Transverse colon (tissue), 4 donors: ENCODE results near the gene SLC15A5. TPM values are rescaled to one million over a fixed set of nuclear protein-coding genes. Genes with fewer than 3 reads are reported as not detected.

Experiments used
- DNase-seq: peaks from one replicate; pipeline ENCODE4 v3.0.0-alpha.2; 2019
- H3K27ac ChIP-seq, 4 donors: fragments of 200-600 bp; sonication (generic); 2 replicates each; pipeline ENCODE4 v1.5.1; 2016 to 2018; ENCODE audit warnings: inconsistent platforms in 4 of 4
- H3K27me3 ChIP-seq: fragments of 200-600 bp; sonication (generic); 2 replicates; pipeline ENCODE4 v1.5.1; 2017; ENCODE audit warnings: inconsistent platforms
- H3K36me3 ChIP-seq, 4 donors: fragments of 200-600 bp; sonication (generic); 2 replicates each; pipeline ENCODE4 v1.5.1; 2017 to 2019; ENCODE audit warnings: inconsistent platforms in 4 of 4
- H3K4me1 ChIP-seq, 4 donors: fragments of 200-600 bp; sonication (generic); 2 replicates each; pipeline ENCODE4 v1.5.1; 2017 to 2020; ENCODE audit warnings: inconsistent platforms in 4 of 4
- H3K4me3 ChIP-seq, 4 donors: fragments of 200-600 bp; sonication (generic); 1 replicate in 1 of 4; 2 replicates in 3 of 4; pipeline versions ENCODE4 v1.5.1 to v1.6.1; 2017 to 2019; ENCODE audit warnings: inconsistent platforms in 4 of 4
- H3K9me3 ChIP-seq, 2 donors: fragments of 200-600 bp; sonication (generic); 2 replicates each; pipeline ENCODE4 v1.5.1; 2017 to 2019; ENCODE audit warnings: inconsistent platforms in 2 of 2
- CTCF ChIP-seq, 5 experiments: fragments of 200-600 bp in 3 of 5; fragments of 450-650 bp in 2 of 5; sonication (generic) in 3 of 5; IDR thresholded peaks; 1 replicate in 2 of 5; 2 replicates in 3 of 5; pipeline ENCODE4 v1.5.1; 2016 to 2017; ENCODE audit warnings: antibody characterized with exemption in 5 of 5, inconsistent platforms in 3 of 5, mild to moderate bottlenecking in 2 of 5, moderate library complexity in 1 of 5
- EP300 ChIP-seq: sonication (generic); formaldehyde crosslinking; IDR thresholded peaks from one replicate; pipeline ENCODE4 v1.6.1; 2017; ENCODE audit warnings: antibody characterized with exemption, low read depth
- POLR2A ChIP-seq: fragments of 450-650 bp; IDR thresholded peaks from one replicate; pipeline ENCODE4 v1.6.1; 2016; ENCODE audit warnings: antibody characterized with exemption, mild to moderate bottlenecking, moderate library complexity
- POLR2AphosphoS5 ChIP-seq, 3 donors: sonication (generic); formaldehyde crosslinking; IDR thresholded peaks; one replicate each; pipeline ENCODE4 v1.6.1; 2016; ENCODE audit warnings: antibody characterized with exemption in 3 of 3
- WGBS, 2 donors: methylation state at CpG; one replicate each; pipeline ENCODE4 v1.1.5; 2018; ENCODE audit warnings: low coverage in 1 of 2; 5-methylcytosine and 5-hydroxymethylcytosine counted together
- in situ Hi-C, 4 donors: fragments of 200-750 bp; cut with MboI; loops; one replicate each; pipeline versions ENCODE4 v1.15.0 to v1.15.1; 2017; ENCODE audit warnings: low sequenced_read_pairs in 3 of 4, low pct_ligation_motif_present in 1 of 4, low pct_unique_long_range_greater_than_20kb in 1 of 4
- intact Hi-C: fragments of 100-400 bp; cut with DNase I; formaldehyde crosslinking; loops from one replicate; pipeline ENCODE4 v1.15.1; 2023; ENCODE audit warnings: low total_unique reads
- total RNA-seq, 4 donors: library from RNA; depleted of rRNA; stranded (reverse); fragments of >200 nt; gene quantifications; one replicate each; pipeline ENCODE4 v1.1.0, GENCODE V29; 2016

The SLC15A5 gene
- total RNA-seq, 4 donors from 2014 or later = not detected

GRCh38 chr12:16225692-16226091 lies 51.8 kb downstream of the SLC15A5 start:
- no peak overlapping the region for H3K4me3 ChIP-seq
- WGBS, 2 donors = 71 to 73% methylated on average over 4 of the region's 4 CpGs
- H3K27ac ChIP-seq = no peak overlapping the region
- H3K36me3 ChIP-seq = no peaks in the 10 kb centered on the region
- no peaks in the 10 kb centered on the region for H3K27me3 ChIP-seq
- no peaks in the 10 kb centered on the region for H3K4me1 ChIP-seq
- DNase-seq = no peak
- in situ Hi-C loops = no loop called here
- H3K9me3 ChIP-seq = no peaks in the 10 kb centered on the region
- TF ChIP-seq CTCF (IDR thresholded peaks at IDR 0.05) (no peak), POLR2AphosphoS5 (IDR thresholded peaks at IDR 0.05) (no peak), POLR2A (no peak), EP300 (no peak)
- intact Hi-C loops = no loop called here

- 86 to 94% methylated on average over 3 of the region's 3 CpGs for WGBS, 2 donors
- DNase-seq = no peak
- Histone ChIP-seq H3K9me3 (no peaks in the 10 kb centered on the region), H3K36me3 (no peaks in the 10 kb centered on the region), H3K27ac (no peak overlapping the region), H3K4me1 (peaks cover 0 to 4% (median 0%) of the 10 kb centered on the region in 4 donors), H3K4me3 (no peak overlapping the region), H3K27me3 (no peaks in the 10 kb centered on the region)
- TF ChIP-seq EP300 (no peak), POLR2A (no peak), CTCF (IDR thresholded peaks at IDR 0.05) (no peak), POLR2AphosphoS5 (IDR thresholded peaks at IDR 0.05) (no peak)
- intact Hi-C loops = no loop called here
- in situ Hi-C loops = no loop called here
Observed at GRCh38 chr12:16224196-16224595, 53.3 kb downstream of the SLC15A5 start.

GRCh38 chr12:16221776-16222175 lies 55.7 kb downstream of the SLC15A5 start:
- 88 to 92% methylated on average over 2 of the region's 2 CpGs for WGBS, 2 donors
- Histone ChIP-seq H3K9me3 (no peaks in the 10 kb centered on the region), H3K27me3 (no peaks in the 10 kb centered on the region), H3K4me1 (peaks cover 0 to 9% (median 0%) of the 10 kb centered on the region in 4 donors), H3K4me3 (no peak overlapping the region), H3K36me3 (no peaks in the 10 kb centered on the region), H3K27ac (no peak overlapping the region)
- intact Hi-C loops (no loop called here), in situ Hi-C loops (no loop called here)
- TF ChIP-seq POLR2A = no peak
- no peak for TF ChIP-seq EP300
- no peak for TF ChIP-seq CTCF (IDR thresholded peaks at IDR 0.05)
- TF ChIP-seq POLR2AphosphoS5 (IDR thresholded peaks at IDR 0.05) = no peak
- DNase-seq = no peak

- no peak for DNase-seq
- intact Hi-C loops = no loop called here
- Histone ChIP-seq H3K36me3 (no peaks in the 10 kb centered on the region), H3K9me3 (no peaks in the 10 kb centered on the region), H3K27ac (no peak overlapping the region), H3K4me1 (peaks cover 0 to 9% (median 0%) of the 10 kb centered on the region in 4 donors), H3K27me3 (no peaks in the 10 kb centered on the region), H3K4me3 (no peak overlapping the region)
- TF ChIP-seq POLR2AphosphoS5 (IDR thresholded peaks at IDR 0.05) (no peak), CTCF (IDR thresholded peaks at IDR 0.05) (no peak), POLR2A (no peak), EP300 (no peak)
- in situ Hi-C loops = no loop called here
Observed at GRCh38 chr12:16220120-16220519, 57.4 kb downstream of the SLC15A5 start.
